Breast epithelium (tissue), 3 donors: ENCODE results near the gene PSMD5.

ENCODE experiments used
- CTCF ChIP-seq, 3 donors: fragments of 450-650 bp; IDR thresholded peaks; one replicate each; pipeline ENCODE4 v1.5.1; 2016 to 2017; ENCODE audit warnings: antibody characterized with exemption in 3 of 3, mild to moderate bottlenecking in 3 of 3, moderate library complexity in 3 of 3
- POLR2A ChIP-seq: fragments of 450-650 bp; IDR thresholded peaks from one replicate; pipeline ENCODE4 v1.6.1; 2016; ENCODE audit warnings: antibody characterized with exemption, mild to moderate bottlenecking, moderate library complexity
- POLR2AphosphoS5 ChIP-seq, 3 donors: sonication (generic); formaldehyde crosslinking; IDR thresholded peaks; one replicate each; pipeline ENCODE4 v1.6.1; 2017; ENCODE audit warnings: antibody characterized with exemption in 3 of 3

GRCh38 chr9:120869726-120870125 lies 27.0 kb upstream of the PSMD5 start:
- TF ChIP-seq CTCF (IDR thresholded peaks at IDR 0.05) = no peak
- no peak for TF ChIP-seq POLR2A
- TF ChIP-seq POLR2AphosphoS5 (IDR thresholded peaks at IDR 0.05) = no peak
